HepG2 (cell line): ENCODE results near the gene HSP90AB1. TPM values are rescaled to one million over a fixed set of nuclear protein-coding genes. Genes with fewer than 3 reads are reported as not detected.

Source experiments
- MIER3 ChIP-seq: IDR thresholded peaks from 2 replicates; pipeline ENCODE4 v1.6.1; 2016; ENCODE audit warnings: missing compliant biosample characterization, borderline replicate concordance
- RFX5 ChIP-seq: IDR thresholded peaks from 2 replicates; pipeline ENCODE4 v1.6.1; 2011; ENCODE audit warnings: low read depth, low read length, improper control_type of control experiment
- ZKSCAN8 ChIP-seq: IDR thresholded peaks from 2 replicates; pipeline ENCODE4 v1.6.1; 2016; ENCODE audit warnings: borderline replicate concordance, missing genetic modification reagents, missing compliant biosample characterization
- ZNF224 ChIP-seq: sonication (generic); formaldehyde crosslinking; IDR thresholded peaks from 2 replicates; pipeline ENCODE4 v1.5.0; 2020; ENCODE audit warnings: mild to moderate bottlenecking, missing genetic modification reagents
- ZNF556 ChIP-seq: sonication (generic); formaldehyde crosslinking; IDR thresholded peaks from 2 replicates; pipeline ENCODE4 v1.4.0; 2020; ENCODE audit warnings: mild to moderate bottlenecking, missing genetic modification reagents, borderline replicate concordance
- ZUFSP ChIP-seq: sonication (generic); formaldehyde crosslinking; IDR thresholded peaks from 2 replicates; pipeline ENCODE4 v1.9.0; 2021; ENCODE audit warnings: missing genetic modification reagents, mild to moderate bottlenecking, borderline replicate concordance
- polyA plus RNA-seq, 8 experiments: library from polyadenylated mRNA; depleted of rRNA in 3 of 8; stranded (reverse) in 7 of 8; unstranded in 1 of 8; fragments of >200 nt; fragmentation: Illumina TruSeq in 4 of 8; extraction: Trizol in 4 of 8; gene quantifications; 2 replicates each; pipeline versions ENCODE4 v1.2.1 to v1.2.3, GENCODE V29; 2011 to 2016; ENCODE audit warnings: low read depth in 4 of 8, missing spikeins in 1 of 8, mixed read lengths in 1 of 8; ENCODE audit not compliant: insufficient read depth in 1 of 8
- total RNA-seq, 5 experiments: library from RNA; depleted of rRNA; stranded (reverse); fragments of >200 nt; fragmentation: Illumina TruSeq; extraction: Trizol; gene quantifications; 2 replicates each; pipeline ENCODE4 v1.2.3, GENCODE V29; 2016; ENCODE audit warnings: low read depth in 1 of 5
- TF ChIP-seq, protein P1 (sequence below): sonication (generic); formaldehyde crosslinking; conservative IDR thresholded peaks from 2 replicates; pipeline ENCODE4 v1.8.0; 2022; ENCODE audit warnings: low read depth, missing genetic modification reagents

The HSP90AB1 gene
- total and polyA plus RNA-seq, 2 of the 13 experiments (the other 11 are each of a cell fraction or from before 2014, with no cell fraction given), result 1,325 to 1,472 TPM

DNA sequence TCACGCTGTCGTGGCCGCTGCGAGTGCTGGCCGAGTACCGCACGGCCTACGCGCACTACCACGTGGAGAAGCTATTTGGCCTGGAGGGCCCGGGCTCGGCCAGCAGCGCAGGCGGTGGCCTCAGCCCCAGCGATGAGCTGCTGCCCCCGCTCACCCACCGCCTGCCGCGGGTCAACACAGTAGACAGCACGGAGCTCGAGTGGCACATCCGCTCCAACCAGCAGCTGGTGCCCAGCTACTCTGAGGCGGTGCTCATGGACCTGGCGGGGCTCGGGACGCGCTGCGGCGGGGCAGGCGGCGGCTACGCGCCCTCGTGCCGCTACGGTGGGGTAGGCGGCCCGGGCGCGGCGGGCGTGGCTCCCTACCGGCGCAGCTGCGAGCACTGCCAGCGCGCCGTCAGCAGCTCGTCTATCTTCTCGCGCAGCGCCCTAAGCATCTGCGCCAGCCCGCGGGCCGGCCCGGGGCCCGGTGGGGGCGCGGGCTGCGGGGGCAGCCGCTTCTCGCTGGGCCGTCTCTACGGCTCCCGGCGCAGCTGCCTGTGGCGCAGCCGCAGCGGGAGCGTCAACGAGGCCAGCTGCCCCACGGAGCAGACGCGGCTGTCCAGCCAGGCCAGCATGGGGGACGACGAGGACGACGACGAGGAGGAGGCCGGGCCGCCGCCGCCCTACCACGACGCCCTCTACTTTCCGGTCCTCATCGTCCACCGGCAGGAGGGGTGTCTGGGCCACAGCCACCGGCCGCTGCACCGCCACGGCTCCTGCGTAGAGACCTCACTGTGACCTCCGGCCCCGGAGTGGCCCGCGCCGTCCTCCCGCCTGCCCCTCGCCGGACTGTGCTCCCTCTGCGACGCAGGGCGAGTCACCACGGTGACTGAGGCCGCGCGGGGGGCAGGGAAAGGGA, 29.1 kb downstream of the HSP90AB1 start (continued):
- no peak for TF ChIP-seq ZUFSP
- TF ChIP-seq MIER3 (CRISPR knock-in tag), result no peak
- TF ChIP-seq ZNF556 (CRISPR knock-in tag), result no peak
- no peak for TF ChIP-seq ZNF224 (CRISPR knock-in tag)
- TF ChIP-seq ZKSCAN8 (CRISPR knock-in tag), result no peak
- no peak for TF ChIP-seq RFX5
- TF ChIP-seq, protein P1, sequence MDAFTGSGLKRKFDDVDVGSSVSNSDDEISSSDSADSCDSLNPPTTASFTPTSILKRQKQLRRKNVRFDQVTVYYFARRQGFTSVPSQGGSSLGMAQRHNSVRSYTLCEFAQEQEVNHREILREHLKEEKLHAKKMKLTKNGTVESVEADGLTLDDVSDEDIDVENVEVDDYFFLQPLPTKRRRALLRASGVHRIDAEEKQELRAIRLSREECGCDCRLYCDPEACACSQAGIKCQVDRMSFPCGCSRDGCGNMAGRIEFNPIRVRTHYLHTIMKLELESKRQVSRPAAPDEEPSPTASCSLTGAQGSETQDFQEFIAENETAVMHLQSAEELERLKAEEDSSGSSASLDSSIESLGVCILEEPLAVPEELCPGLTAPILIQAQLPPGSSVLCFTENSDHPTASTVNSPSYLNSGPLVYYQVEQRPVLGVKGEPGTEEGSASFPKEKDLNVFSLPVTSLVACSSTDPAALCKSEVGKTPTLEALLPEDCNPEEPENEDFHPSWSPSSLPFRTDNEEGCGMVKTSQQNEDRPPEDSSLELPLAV (CRISPR knock-in tag), result 0 out of 2 replicates have a peak, but pooled peaks have one; percentile 23
